Bronchial epithelial cell (primary cell): ENCODE results near the gene LACC1. TPM values are rescaled to one million over a fixed set of nuclear protein-coding genes. Genes with fewer than 3 reads are reported as not detected.

Experiments
- DNase-seq: peaks from one replicate; pipeline ENCODE4 v3.0.0-alpha.2; 2010; ENCODE audit warnings: low read depth
- FAIRE-seq: peaks from 2 replicates; lab custom pipeline; 2011; peaks lifted over from hg19 to GRCh38; lab: Jason Lieb, UNC
- H3K27me3 ChIP-seq: 2 replicates; pipeline ENCODE4 v1.5.1; 2011; ENCODE audit warnings: low read length; ENCODE audit not compliant: control insufficient read depth, insufficient read depth
- H3K36me3 ChIP-seq: 2 replicates; pipeline ENCODE4 v1.5.1; 2011; ENCODE audit warnings: low read length; ENCODE audit not compliant: control insufficient read depth, insufficient read depth
- H3K4me3 ChIP-seq: 2 replicates; pipeline ENCODE4 v1.5.1; 2011; ENCODE audit warnings: mild to moderate bottlenecking, low read depth, low read length, control low read depth
- total RNA-seq: library from RNA; depleted of rRNA; stranded (reverse); fragments of >200 nt; gene quantifications from 2 replicates; pipeline ENCODE4 v1.2.1, GENCODE V29; 2014
- TF ChIP-seq, protein P1 (sequence below): IDR thresholded peaks from 2 replicates; pipeline ENCODE4 v1.5.1; 2011; ENCODE audit warnings: mild to moderate bottlenecking, moderate library complexity, low read length, control low read depth, inconsistent platforms; ENCODE audit not compliant: insufficient read depth, severe bottlenecking

The LACC1 gene
- 6.1 and 8.7 TPM in 2 replicates for total RNA-seq

GRCh38 chr13:43879755-43880181, at the start of gene LACC1:
Gene LACC1 (plus strand): TSS chr13:43879904. CDS start chr13:43880986, 1,082 bp downstream.
- H3K27me3 ChIP-seq = no peaks in the 10 kb centered on the region
- DNase-seq (no peak), FAIRE-seq (no peak)
- peaks cover 2% of the 10 kb centered on the region for H3K36me3 ChIP-seq
- TF ChIP-seq, protein P1, sequence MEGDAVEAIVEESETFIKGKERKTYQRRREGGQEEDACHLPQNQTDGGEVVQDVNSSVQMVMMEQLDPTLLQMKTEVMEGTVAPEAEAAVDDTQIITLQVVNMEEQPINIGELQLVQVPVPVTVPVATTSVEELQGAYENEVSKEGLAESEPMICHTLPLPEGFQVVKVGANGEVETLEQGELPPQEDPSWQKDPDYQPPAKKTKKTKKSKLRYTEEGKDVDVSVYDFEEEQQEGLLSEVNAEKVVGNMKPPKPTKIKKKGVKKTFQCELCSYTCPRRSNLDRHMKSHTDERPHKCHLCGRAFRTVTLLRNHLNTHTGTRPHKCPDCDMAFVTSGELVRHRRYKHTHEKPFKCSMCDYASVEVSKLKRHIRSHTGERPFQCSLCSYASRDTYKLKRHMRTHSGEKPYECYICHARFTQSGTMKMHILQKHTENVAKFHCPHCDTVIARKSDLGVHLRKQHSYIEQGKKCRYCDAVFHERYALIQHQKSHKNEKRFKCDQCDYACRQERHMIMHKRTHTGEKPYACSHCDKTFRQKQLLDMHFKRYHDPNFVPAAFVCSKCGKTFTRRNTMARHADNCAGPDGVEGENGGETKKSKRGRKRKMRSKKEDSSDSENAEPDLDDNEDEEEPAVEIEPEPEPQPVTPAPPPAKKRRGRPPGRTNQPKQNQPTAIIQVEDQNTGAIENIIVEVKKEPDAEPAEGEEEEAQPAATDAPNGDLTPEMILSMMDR = no peak
- peak within 1 kb of the TSS; percentile 86 for H3K4me3 ChIP-seq

DNA sequence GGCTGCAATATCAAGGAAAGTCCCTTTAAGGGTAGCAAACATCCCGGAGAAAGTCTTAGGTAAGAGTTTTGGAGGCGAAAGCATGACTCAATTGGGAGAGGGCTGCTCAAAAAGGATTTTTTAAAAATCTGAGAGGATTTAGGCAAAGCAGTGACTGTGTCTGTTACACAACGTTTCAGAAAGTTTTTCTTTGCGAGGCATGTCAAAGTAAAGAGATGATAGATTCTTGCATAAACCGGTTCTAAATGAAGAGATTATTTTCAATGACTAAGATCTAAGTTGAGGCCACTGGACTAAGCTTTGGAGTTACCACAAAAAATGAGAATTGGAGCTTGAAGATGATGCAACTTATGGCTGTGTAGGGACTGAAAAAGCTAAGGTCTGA, 49.2 kb upstream of the LACC1 start:
- peak; percentile 21 for DNase-seq
- no peaks in the 10 kb centered on the region for H3K27me3 ChIP-seq
- H3K4me3 ChIP-seq = no peak overlapping the region
- TF ChIP-seq, protein P1 = no peak
- FAIRE-seq = no peak
- no peaks in the 10 kb centered on the region for H3K36me3 ChIP-seq

- DNase-seq = no peak
- Histone ChIP-seq H3K36me3 (no peaks in the 10 kb centered on the region), H3K27me3 (no peaks in the 10 kb centered on the region), H3K4me3 (no peak overlapping the region)
- TF ChIP-seq, protein P1 = no peak
- FAIRE-seq = no peak
Measured at GRCh38 chr13:43831088-43831487, 48.6 kb upstream of the LACC1 start.

DNA sequence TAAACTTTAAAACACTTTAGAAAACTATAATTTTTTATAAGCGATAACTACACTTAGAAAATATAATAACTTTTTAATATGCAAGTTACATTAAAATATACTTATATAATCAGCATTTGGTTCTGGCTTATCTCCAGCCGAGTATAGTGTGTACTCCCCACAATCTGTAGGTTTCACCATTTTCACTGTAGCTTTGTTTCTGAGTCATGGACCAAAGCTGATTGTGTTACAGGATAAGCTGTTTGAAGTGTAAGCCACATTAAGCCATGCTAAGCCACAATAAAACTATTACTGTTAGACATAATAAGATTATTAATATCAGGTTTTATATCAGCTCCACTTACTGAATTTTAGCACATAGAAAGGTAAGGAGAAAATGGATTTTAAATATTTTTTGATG, 44.0 kb upstream of the LACC1 start:
- H3K4me3 ChIP-seq = no peak overlapping the region
- no peaks in the 10 kb centered on the region for H3K36me3 ChIP-seq
- peak; percentile 43 for DNase-seq
- no peaks in the 10 kb centered on the region for H3K27me3 ChIP-seq
- TF ChIP-seq, protein P1 = no peak
- FAIRE-seq = no peak

DNA sequence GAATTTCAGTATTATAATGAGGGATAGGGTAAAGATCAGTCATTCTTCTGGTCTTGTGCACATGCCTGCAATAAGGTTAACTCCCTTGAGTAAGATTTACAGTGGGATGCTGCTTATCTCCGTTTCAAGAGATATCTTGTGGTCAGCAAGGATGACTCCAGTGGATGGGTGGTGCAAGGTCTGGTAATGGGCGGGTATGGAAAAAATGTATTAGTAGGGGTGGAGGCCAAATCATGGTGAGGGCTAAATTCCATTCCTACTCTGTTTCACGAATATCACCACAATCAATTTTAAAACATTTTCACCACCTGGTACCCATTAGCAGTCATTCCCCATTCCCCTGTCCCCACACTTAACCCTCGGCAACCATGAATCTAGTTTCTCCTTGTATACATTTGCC, 40.8 kb upstream of the LACC1 start:
- TF ChIP-seq, protein P1 = no peak
- FAIRE-seq = no peak
- no peaks in the 10 kb centered on the region for H3K27me3 ChIP-seq
- H3K36me3 ChIP-seq = no peaks in the 10 kb centered on the region
- no peak for DNase-seq
- no peak overlapping the region for H3K4me3 ChIP-seq

- no peak for DNase-seq
- peaks cover 2% of the 10 kb centered on the region for H3K36me3 ChIP-seq
- no peak for FAIRE-seq
- no peak overlapping the region for H3K4me3 ChIP-seq
- TF ChIP-seq, protein P1 = no peak
- H3K27me3 ChIP-seq = no peaks in the 10 kb centered on the region
Measured at GRCh38 chr13:43846496-43847158, 33.1 kb upstream of the LACC1 start.
